GM12878 (cell line): ENCODE data around the gene GRK7.

Experiments
- GATAD2B ChIP-seq: fragments of 450-650 bp; conservative IDR thresholded peaks from 2 replicates; pipeline ENCODE4 v1.6.1; 2017; ENCODE audit warnings: low read depth, mild to moderate bottlenecking, moderate library complexity
- NR2C1 ChIP-seq: fragments of 450-650 bp; IDR thresholded peaks from 2 replicates; pipeline ENCODE4 v1.6.1; 2017; ENCODE audit warnings: antibody characterized with exemption, mild to moderate bottlenecking, moderate library complexity
- NR2C2 ChIP-seq: IDR thresholded peaks from 2 replicates; pipeline ENCODE4 v1.6.1; 2011; ENCODE audit warnings: borderline replicate concordance, low read depth; ENCODE audit not compliant: control insufficient read depth, insufficient read length
- POLR2A ChIP-seq: IDR thresholded peaks from 2 replicates; pipeline ENCODE4 v1.6.1; 2011; ENCODE audit warnings: low read depth, mild to moderate bottlenecking, low read length
- RCOR1 ChIP-seq: conservative IDR thresholded peaks from 2 replicates; pipeline ENCODE4 v1.6.1; 2012; ENCODE audit warnings: low read depth, low read length, improper control_type of control experiment
- RELA ChIP-seq: fragments of 450-650 bp; IDR thresholded peaks from 2 replicates; pipeline ENCODE4 v1.8.0; 2014; ENCODE audit warnings: borderline replicate concordance; ENCODE audit not compliant: partially characterized antibody
- SKIL ChIP-seq: fragments of 450-650 bp; IDR thresholded peaks from 2 replicates; pipeline ENCODE4 v1.6.1; 2017; ENCODE audit warnings: mild to moderate bottlenecking, low read depth, inconsistent platforms; ENCODE audit not compliant: poor library complexity, severe bottlenecking
- TBL1XR1 ChIP-seq: IDR thresholded peaks from 2 replicates; pipeline ENCODE4 v1.6.1; 2012; ENCODE audit warnings: low read depth, low read length, improper control_type of control experiment

GRCh38 chr3:141737678-141738021 is 25.6 kb upstream of the GRK7 start:
- TF ChIP-seq NR2C1, result no peak
- no peak for TF ChIP-seq GATAD2B
- TF ChIP-seq POLR2A, result no peak
- TF ChIP-seq NR2C2, result no peak
- TF ChIP-seq RELA, result no peak
- no peak for TF ChIP-seq SKIL
- no peak for TF ChIP-seq RCOR1
- TF ChIP-seq TBL1XR1, result no peak
